Measurements from ENCODE around the gene TENT5C. TPM values are rescaled to one million over a fixed set of nuclear protein-coding genes. Genes with fewer than 3 reads are reported as not detected.

The TENT5C gene
- total RNA-seq, 1 experiment from 2014 or later, result 1.4 TPM

GRCh38 chr1:117610036-117610435 lies 4.2 kb downstream of the TENT5C start:
- no peak for DNase-seq (ENCODE audit: low read depth, low spot score)
- no peak for ATAC-seq
- ChIA-PET RAD21 (ENCODE audit: low non-redundant PET in 1 of 2, low total read pairs in 2 of 2, uncharacterized antibody in 2 of 2, unreplicated experiment in 2 of 2) (no interaction called here), POLR2A (no interaction called here), CTCF (no interaction called here)
- BruUV-seq (replicated peaks), result no TSS peak
- H3K9me2 ChIP-seq (ENCODE audit: insufficient read depth), result no peaks in the 10 kb centered on the region
- intact Hi-C loops (cut with micrococcal nuclease), result no loop called here
- H3K36me3 ChIP-seq (ENCODE audit: control insufficient read depth in 1 of 2, insufficient read depth in 2 of 2, low read length in 2 of 2), result no peaks in the 10 kb centered on the region
- no peak overlapping the region for H3K9ac ChIP-seq (ENCODE audit: low read length)
- H3K9me3 ChIP-seq (ENCODE audit: control insufficient read depth in 1 of 2, insufficient read depth in 1 of 2, low read depth in 1 of 2, low read length in 2 of 2), result no peaks in the 10 kb centered on the region
- TF ChIP-seq FOSL1 (IDR thresholded peaks at IDR 0.05; ENCODE audit: low read depth) (no peak), CEBPB (IDR thresholded peaks at IDR 0.05; ENCODE audit: low read depth) (no peak), ELF1 (IDR thresholded peaks at IDR 0.05; ENCODE audit: borderline replicate concordance, low read depth) (no peak), EZH2phosphoT487 (IDR thresholded peaks at IDR 0.05; ENCODE audit: borderline replicate concordance) (no peak), ZBTB33 (IDR thresholded peaks at IDR 0.05; ENCODE audit: extremely low read depth, insufficient replicate concordance, low read length) (no peak), YY1 (IDR thresholded peaks at IDR 0.05; ENCODE audit: extremely low read depth, insufficient replicate concordance, low read depth, low read length) (no peak), POLR2A (IDR thresholded peaks at IDR 0.05; ENCODE audit: borderline replicate concordance, extremely low read depth, insufficient read depth, insufficient read length) (no peak), ATF3 (IDR thresholded peaks at IDR 0.05) (no peak), EGR1 (IDR thresholded peaks at IDR 0.05; ENCODE audit: low read depth) (no peak), CTCF (IDR thresholded peaks at IDR 0.05 in 2 of 3, conservative IDR thresholded peaks at IDR 0.05 in 1 of 3; ENCODE audit: borderline replicate concordance in 1 of 3, insufficient read depth in 1 of 3, low read depth in 2 of 3, low read length in 2 of 3) (no peak), POLR2AphosphoS5 (IDR thresholded peaks at IDR 0.05; ENCODE audit: low read depth, low read length) (no peak), MAX (IDR thresholded peaks at IDR 0.05) (no peak), TCF7L2 (IDR thresholded peaks at IDR 0.05; ENCODE audit: borderline replicate concordance, extremely low read depth, insufficient read depth, insufficient read length) (no peak), EZH2 (IDR thresholded peaks at IDR 0.05) (no peak), SIN3A (IDR thresholded peaks at IDR 0.05; ENCODE audit: low read depth) (no peak), ZNF274 (IDR thresholded peaks at IDR 0.05; ENCODE audit: low read depth, low read length) (no peak), SRF (IDR thresholded peaks at IDR 0.05; ENCODE audit: low read depth) (no peak)
- peaks cover 11 to 30% of the 10 kb centered on the region in 2 experiments; a peak in 3 of 4 replicates for H3K4me1 ChIP-seq (ENCODE audit: control insufficient read depth in 1 of 2, insufficient read depth in 2 of 2, low read length in 2 of 2)
- no peak overlapping the region for H2AFZ ChIP-seq (ENCODE audit: low read depth, low read length, poor library complexity, severe bottlenecking)
- no peak overlapping the region for H3K27ac ChIP-seq (ENCODE audit: low read depth, low read length)
- H4K20me1 ChIP-seq (ENCODE audit: insufficient read depth), result no peaks in the 10 kb centered on the region
- no peak overlapping the region for H3K4me2 ChIP-seq (ENCODE audit: low read length)
- no peaks in the 10 kb centered on the region for H3K79me2 ChIP-seq (ENCODE audit: insufficient read depth, low read length)
- H3K4me3 ChIP-seq (replicated peaks in 1 of 2; ENCODE audit: low read depth in 1 of 2, low read length in 2 of 2), result no peak overlapping the region
- no peaks in the 10 kb centered on the region; the same call in 1 of the 2 replicates for H3K27me3 ChIP-seq (ENCODE audit: insufficient read depth, low read length)
